SK-N-MC (cell line): ENCODE results near the gene COL12A1.

Experiments used
- EZH2 ChIP-seq: fragments of 200-600 bp; sonication (generic); IDR thresholded peaks from one replicate; pipeline ENCODE4 v1.6.1; 2017; ENCODE audit warnings: antibody characterized with exemption
- FOXP2 ChIP-seq: optimal IDR thresholded peaks from 2 replicates; pipeline ENCODE3; 2011; ENCODE audit warnings: mild to moderate bottlenecking, moderate library complexity; ENCODE audit not compliant: insufficient read depth; ENCODE audit errors: extremely low read length, control extremely low read depth
- POLR2AphosphoS5 ChIP-seq: IDR thresholded peaks from 2 replicates; pipeline ENCODE4 v1.6.1; 2012; ENCODE audit warnings: mild to moderate bottlenecking, low read depth, low read length, borderline replicate concordance

DNA sequence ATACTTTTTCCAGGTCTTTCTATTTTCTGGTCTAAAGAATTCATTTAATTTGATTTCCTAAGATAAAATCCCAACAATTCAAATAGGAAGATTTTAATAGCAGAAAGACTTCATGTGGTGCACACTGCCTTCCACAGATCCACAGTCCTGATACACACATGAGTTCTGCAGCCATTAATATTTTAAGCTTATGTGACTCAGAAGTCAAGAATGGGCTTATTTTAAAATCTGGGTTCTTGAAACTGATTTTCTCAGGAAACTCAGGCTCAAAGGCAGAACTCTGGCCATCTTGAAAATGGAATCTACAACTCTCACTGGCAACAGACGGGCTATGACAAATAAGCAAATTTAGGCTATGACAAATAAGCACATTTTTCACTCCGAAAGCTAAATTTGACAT lies 88.2 kb downstream of the COL12A1 start:
- TF ChIP-seq EZH2 = no peak
- no peak for TF ChIP-seq POLR2AphosphoS5
- TF ChIP-seq FOXP2 = no peak
